ENCODE data around the gene SENP5.

Gene SENP5

GRCh38 chr3:196969134-196969659, 101.5 kb downstream of the SENP5 start:
- DNase-seq (ENCODE audit: low read depth in 3 of 3) = peak in 1 of 3 experiments; percentile 49

- DNase-seq (ENCODE audit: low read depth in 3 of 3) = peak in 2 of 3 experiments; percentile 27 to 61
These were observed 102.2 kb downstream of the SENP5 start for GRCh38 chr3:196969660-196970546.

- DNase-seq (ENCODE audit: low read depth in 3 of 3) = no peak
These were observed 102.9 kb downstream of the SENP5 start for GRCh38 chr3:196970547-196971093.

- no peak for DNase-seq (ENCODE audit: low read depth in 3 of 3)
These were observed 103.5 kb downstream of the SENP5 start for GRCh38 chr3:196971094-196971698.

GRCh38 chr3:196974661-196975060, 106.9 kb downstream of the SENP5 start:
- no peak for DNase-seq (ENCODE audit: low read depth in 3 of 3)

- no peak for DNase-seq (ENCODE audit: low read depth in 3 of 3)
These were observed 107.6 kb downstream of the SENP5 start for GRCh38 chr3:196975349-196975748.

GRCh38 chr3:196976941-196977340, 109.2 kb downstream of the SENP5 start:
- no peak for DNase-seq (ENCODE audit: low read depth in 3 of 3)

- no peak for DNase-seq (ENCODE audit: low read depth in 3 of 3)
These were observed 111.8 kb downstream of the SENP5 start for GRCh38 chr3:196979545-196979944.

GRCh38 chr3:196981657-196982056, 113.9 kb downstream of the SENP5 start:
- no peak for DNase-seq (ENCODE audit: low read depth in 3 of 3)

GRCh38 chr3:196983186-196983585, 115.5 kb downstream of the SENP5 start:
- no peak for DNase-seq (ENCODE audit: low read depth in 3 of 3)
